Skeletal muscle satellite cell (primary cell): Measurements from ENCODE around the gene ZNF366.
A peak's percentile ranks its signal among the peaks of the same experiment; 100 is the strongest.

ENCODE experiments used
- H3K27me3 ChIP-seq: 2 replicates; pipeline ENCODE4 v1.7.0; 2013; ENCODE audit warnings: low read length; ENCODE audit not compliant: control insufficient read depth, insufficient read depth
- H3K36me3 ChIP-seq: 2 replicates; pipeline ENCODE4 v1.7.0; 2013; ENCODE audit warnings: mild to moderate bottlenecking, control low read depth, low read length; ENCODE audit not compliant: insufficient read depth
- H3K4me1 ChIP-seq: 2 replicates; pipeline ENCODE4 v1.7.0; 2013; ENCODE audit warnings: low read length; ENCODE audit not compliant: control insufficient read depth, insufficient read depth
- H3K4me2 ChIP-seq: 2 replicates; pipeline ENCODE4 v1.7.0; 2013; ENCODE audit warnings: mild to moderate bottlenecking, low read length
- H3K4me3 ChIP-seq: 2 replicates; pipeline ENCODE4 v1.7.0; 2013; ENCODE audit warnings: low read length
- H3K9ac ChIP-seq: 2 replicates; pipeline ENCODE4 v1.7.0; 2013; ENCODE audit warnings: mild to moderate bottlenecking, low read depth, low read length, moderate library complexity
- H3K9me3 ChIP-seq: replicated peaks from 2 replicates; pipeline ENCODE4 v1.7.0; 2013; ENCODE audit warnings: mild to moderate bottlenecking, control low read depth, low read length

Gene ZNF366

GRCh38 chr5:72518001-72518683, 10.9 kb upstream of the ZNF366 start:
- peak overlapping the region; percentile 57 for H3K9ac ChIP-seq

GRCh38 chr5:72516916-72517315, 9.7 kb upstream of the ZNF366 start:
- Histone ChIP-seq H3K4me1 (peaks cover 23% of the 10 kb centered on the region), H3K4me3 (no peak overlapping the region), H3K27me3 (no peaks in the 10 kb centered on the region), H3K36me3 (no peaks in the 10 kb centered on the region), H3K4me2 (no peak overlapping the region), H3K9me3 (no peaks in the 10 kb centered on the region), H3K9ac (no peak overlapping the region)

More at GRCh38 chr5:72518001-72518683, 10.9 kb upstream of the ZNF366 start:
- no peaks in the 10 kb centered on the region for H3K36me3 ChIP-seq
- H3K27me3 ChIP-seq = no peaks in the 10 kb centered on the region
- H3K4me1 ChIP-seq = peaks cover 17% of the 10 kb centered on the region
- no peak overlapping the region for H3K4me3 ChIP-seq
- H3K4me2 ChIP-seq = peak overlapping the region; percentile 19
- H3K9me3 ChIP-seq = peaks cover 4% of the 10 kb centered on the region

GRCh38 chr5:72515211-72515610, 8.0 kb upstream of the ZNF366 start:
- Histone ChIP-seq H3K9ac (no peak overlapping the region), H3K4me3 (no peak overlapping the region), H3K4me1 (peaks cover 40% of the 10 kb centered on the region), H3K27me3 (no peaks in the 10 kb centered on the region), H3K4me2 (no peak overlapping the region), H3K36me3 (no peaks in the 10 kb centered on the region), H3K9me3 (no peaks in the 10 kb centered on the region)

GRCh38 chr5:72512593-72512860, 5.3 kb upstream of the ZNF366 start:
- Histone ChIP-seq H3K36me3 (no peaks in the 10 kb centered on the region), H3K4me3 (no peak overlapping the region), H3K4me1 (peaks cover 33% of the 10 kb centered on the region), H3K9ac (no peak overlapping the region), H3K9me3 (no peaks in the 10 kb centered on the region), H3K27me3 (no peaks in the 10 kb centered on the region), H3K4me2 (no peak overlapping the region)

GRCh38 chr5:72511774-72512592, 4.8 kb upstream of the ZNF366 start:
- H3K4me3 ChIP-seq = no peak overlapping the region
- no peaks in the 10 kb centered on the region for H3K27me3 ChIP-seq
- no peaks in the 10 kb centered on the region for H3K9me3 ChIP-seq
- H3K9ac ChIP-seq = no peak overlapping the region
- no peak overlapping the region for H3K4me2 ChIP-seq
- peaks cover 32% of the 10 kb centered on the region for H3K4me1 ChIP-seq
- H3K36me3 ChIP-seq = no peaks in the 10 kb centered on the region

- Histone ChIP-seq H3K27me3 (no peaks in the 10 kb centered on the region), H3K4me1 (peaks cover 32% of the 10 kb centered on the region), H3K36me3 (no peaks in the 10 kb centered on the region), H3K4me2 (peak overlapping the region; percentile 36), H3K9ac (peak overlapping the region; percentile 46), H3K4me3 (no peak overlapping the region), H3K9me3 (no peaks in the 10 kb centered on the region)
Observed at GRCh38 chr5:72511366-72511765, 4.2 kb upstream of the ZNF366 start.

GRCh38 chr5:72510610-72511181, 3.5 kb upstream of the ZNF366 start:
- peak overlapping the region; percentile 36 for H3K4me2 ChIP-seq
- H3K36me3 ChIP-seq = no peaks in the 10 kb centered on the region
- peak overlapping the region; percentile 46 for H3K9ac ChIP-seq
- no peaks in the 10 kb centered on the region for H3K27me3 ChIP-seq
- no peak overlapping the region for H3K4me3 ChIP-seq
- no peaks in the 10 kb centered on the region for H3K9me3 ChIP-seq
- H3K4me1 ChIP-seq = peaks cover 32% of the 10 kb centered on the region

- H3K27me3 ChIP-seq = no peaks in the 10 kb centered on the region
- peaks cover 43% of the 10 kb centered on the region for H3K4me1 ChIP-seq
Observed at GRCh38 chr5:72509401-72509800, 2.2 kb upstream of the ZNF366 start.

GRCh38 chr5:72508241-72509170, 1.3 kb upstream of the ZNF366 start:
- no peaks in the 10 kb centered on the region for H3K9me3 ChIP-seq
- H3K4me2 ChIP-seq = no peak overlapping the region
- H3K36me3 ChIP-seq = no peaks in the 10 kb centered on the region
- H3K4me1 ChIP-seq = peaks cover 52% of the 10 kb centered on the region
- no peak overlapping the region for H3K4me3 ChIP-seq
- no peak overlapping the region for H3K9ac ChIP-seq
- H3K27me3 ChIP-seq = no peaks in the 10 kb centered on the region

More at GRCh38 chr5:72509401-72509800, 2.2 kb upstream of the ZNF366 start:
- no peak overlapping the region for H3K4me3 ChIP-seq
- no peak overlapping the region for H3K4me2 ChIP-seq
- no peaks in the 10 kb centered on the region for H3K36me3 ChIP-seq
- H3K9me3 ChIP-seq = no peaks in the 10 kb centered on the region
- no peak overlapping the region for H3K9ac ChIP-seq

GRCh38 chr5:72507907-72508238, 663 bp upstream of the ZNF366 start:
- no peaks in the 10 kb centered on the region for H3K36me3 ChIP-seq
- no peak overlapping the region for H3K9ac ChIP-seq
- H3K4me1 ChIP-seq = peaks cover 57% of the 10 kb centered on the region
- no peaks in the 10 kb centered on the region for H3K27me3 ChIP-seq
- no peak overlapping the region for H3K4me2 ChIP-seq
- no peaks in the 10 kb centered on the region for H3K9me3 ChIP-seq
- H3K4me3 ChIP-seq = no peak overlapping the region

- no peak overlapping the region for H3K4me2 ChIP-seq
- H3K4me3 ChIP-seq = no peak overlapping the region
- H3K4me1 ChIP-seq = peaks cover 44% of the 10 kb centered on the region
- H3K9ac ChIP-seq = no peak overlapping the region
- no peaks in the 10 kb centered on the region for H3K36me3 ChIP-seq
- no peaks in the 10 kb centered on the region for H3K27me3 ChIP-seq
- H3K9me3 ChIP-seq = no peaks in the 10 kb centered on the region
Observed at GRCh38 chr5:72506158-72506549, 1.1 kb downstream of the ZNF366 start.
